ENCODE results near the gene EIF3K. TPM values are rescaled to one million over a fixed set of nuclear protein-coding genes. Genes with fewer than 3 reads are reported as not detected.
"Not testable (repeated sequence)": the region's sequence is repeated elsewhere in the genome, so short reads cannot be mapped to it uniquely, and the experiment has no call there.

The EIF3K gene
- polyA plus RNA-seq, 4 donors, result 257 to 710 (median 626) TPM

GRCh38 chr19:38602856-38603255 is 16.1 kb upstream of the EIF3K start:
- WGBS, 3 donors, result 93 to 97% (median 96%) methylated on average over 5 of the region's 5 CpGs
- H3K27ac ChIP-seq (ENCODE audit: low read depth in 1 of 3, low read length in 2 of 3); H3K9me3 ChIP-seq (ENCODE audit: control insufficient read depth in 2 of 2, insufficient read depth in 1 of 2, low read depth in 1 of 2, low read length in 1 of 2); H3K4me3 ChIP-seq (ENCODE audit: low read depth in 1 of 3, low read length in 3 of 3); H3K36me3 ChIP-seq (ENCODE audit: control insufficient read depth in 3 of 3, insufficient read depth in 2 of 3, low read depth in 1 of 3, low read length in 3 of 3); H3K4me1 ChIP-seq (ENCODE audit: control insufficient read depth in 3 of 3, insufficient read depth in 2 of 3, low read depth in 1 of 3, low read length in 2 of 3); H3K27me3 ChIP-seq (ENCODE audit: control insufficient read depth in 3 of 3, insufficient read depth in 3 of 3, low read length in 3 of 3); DNase-seq: not testable (repeated sequence)
- peak; percentile 99 for FAIRE-seq

GRCh38 chr19:38606131-38606530 is 12.9 kb upstream of the EIF3K start:
- peaks cover 0 to 2% (median 0%) of the 10 kb centered on the region in 3 donors for H3K36me3 ChIP-seq (ENCODE audit: control insufficient read depth in 3 of 3, insufficient read depth in 2 of 3, low read depth in 1 of 3, low read length in 3 of 3)
- no peak for FAIRE-seq
- no peaks in the 10 kb centered on the region for H3K9me3 ChIP-seq (ENCODE audit: control insufficient read depth in 2 of 2, insufficient read depth in 1 of 2, low read depth in 1 of 2, low read length in 1 of 2)
- DNase-seq, result no peak
- no peaks in the 10 kb centered on the region for H3K27me3 ChIP-seq (ENCODE audit: control insufficient read depth in 3 of 3, insufficient read depth in 3 of 3, low read length in 3 of 3)
- WGBS, 3 donors, result 73 to 85% (median 85%) methylated on average over 6 of the region's 6 CpGs
- no peak overlapping the region for H3K4me3 ChIP-seq (ENCODE audit: low read depth in 1 of 3, low read length in 3 of 3)
- peaks cover 0 to 2% (median 0%) of the 10 kb centered on the region in 3 donors for H3K4me1 ChIP-seq (ENCODE audit: control insufficient read depth in 3 of 3, insufficient read depth in 2 of 3, low read depth in 1 of 3, low read length in 2 of 3)
- no peak overlapping the region for H3K27ac ChIP-seq (ENCODE audit: low read depth in 1 of 3, low read length in 2 of 3)

GRCh38 chr19:38614289-38614688 is 4.7 kb upstream of the EIF3K start:
- no peak for FAIRE-seq

GRCh38 chr19:38615007-38615581 is 3.9 kb upstream of the EIF3K start:
- Histone ChIP-seq H3K9me3 (ENCODE audit: control insufficient read depth in 2 of 2, insufficient read depth in 1 of 2, low read depth in 1 of 2, low read length in 1 of 2) (no peaks in the 10 kb centered on the region), H3K27me3 (ENCODE audit: control insufficient read depth in 3 of 3, insufficient read depth in 3 of 3, low read length in 3 of 3) (no peaks in the 10 kb centered on the region), H3K36me3 (ENCODE audit: control insufficient read depth in 3 of 3, insufficient read depth in 2 of 3, low read depth in 1 of 3, low read length in 3 of 3) (peaks cover 0 to 3% (median 2%) of the 10 kb centered on the region in 3 donors), H3K27ac (ENCODE audit: low read depth in 1 of 3, low read length in 2 of 3) (no peak overlapping the region), H3K4me1 (ENCODE audit: control insufficient read depth in 3 of 3, insufficient read depth in 2 of 3, low read depth in 1 of 3, low read length in 2 of 3) (peaks cover 0 to 13% (median 0%) of the 10 kb centered on the region in 3 donors), H3K4me3 (ENCODE audit: low read depth in 1 of 3, low read length in 3 of 3) (no peak overlapping the region)
- FAIRE-seq (no peak), DNase-seq (no peak)
- WGBS, 3 donors, result 67 to 72% (median 71%) methylated on average over 7 of the region's 7 CpGs

More at GRCh38 chr19:38614289-38614688, 4.7 kb upstream of the EIF3K start:
- 46 to 71% (median 56%) methylated on average over 3 of the region's 3 CpGs for WGBS, 3 donors
- peaks cover 0 to 2% (median 0%) of the 10 kb centered on the region in 3 donors for H3K36me3 ChIP-seq (ENCODE audit: control insufficient read depth in 3 of 3, insufficient read depth in 2 of 3, low read depth in 1 of 3, low read length in 3 of 3)
- no peak overlapping the region for H3K27ac ChIP-seq (ENCODE audit: low read depth in 1 of 3, low read length in 2 of 3)
- no peak for DNase-seq
- H3K9me3 ChIP-seq (ENCODE audit: control insufficient read depth in 2 of 2, insufficient read depth in 1 of 2, low read depth in 1 of 2, low read length in 1 of 2), result no peaks in the 10 kb centered on the region
- no peaks in the 10 kb centered on the region for H3K27me3 ChIP-seq (ENCODE audit: control insufficient read depth in 3 of 3, insufficient read depth in 3 of 3, low read length in 3 of 3)
- peaks cover 0 to 10% (median 0%) of the 10 kb centered on the region in 3 donors for H3K4me1 ChIP-seq (ENCODE audit: control insufficient read depth in 3 of 3, insufficient read depth in 2 of 3, low read depth in 1 of 3, low read length in 2 of 3)
- no peak overlapping the region for H3K4me3 ChIP-seq (ENCODE audit: low read depth in 1 of 3, low read length in 3 of 3)

- Histone ChIP-seq H3K9me3 (ENCODE audit: control insufficient read depth in 2 of 2, insufficient read depth in 1 of 2, low read depth in 1 of 2, low read length in 1 of 2) (no peaks in the 10 kb centered on the region), H3K4me3 (ENCODE audit: low read depth in 1 of 3, low read length in 3 of 3) (no peak overlapping the region), H3K27ac (ENCODE audit: low read depth in 1 of 3, low read length in 2 of 3) (no peak overlapping the region), H3K27me3 (ENCODE audit: control insufficient read depth in 3 of 3, insufficient read depth in 3 of 3, low read length in 3 of 3) (no peaks in the 10 kb centered on the region), H3K4me1 (ENCODE audit: control insufficient read depth in 3 of 3, insufficient read depth in 2 of 3, low read depth in 1 of 3, low read length in 2 of 3) (peaks cover 0 to 14% (median 0%) of the 10 kb centered on the region in 3 donors), H3K36me3 (ENCODE audit: control insufficient read depth in 3 of 3, insufficient read depth in 2 of 3, low read depth in 1 of 3, low read length in 3 of 3) (peaks cover 0 to 14% (median 3%) of the 10 kb centered on the region in 3 donors)
- FAIRE-seq (no peak), DNase-seq (no peak)
- 58 to 82% (median 76%) methylated on average over 6 of the region's 6 CpGs for WGBS, 3 donors
Observed at GRCh38 chr19:38616265-38616664, 2.7 kb upstream of the EIF3K start.

- FAIRE-seq (no peak), DNase-seq (no peak)
- Histone ChIP-seq H3K4me1 (ENCODE audit: control insufficient read depth in 3 of 3, insufficient read depth in 2 of 3, low read depth in 1 of 3, low read length in 2 of 3) (peaks cover 0 to 14% (median 0%) of the 10 kb centered on the region in 3 donors), H3K9me3 (ENCODE audit: control insufficient read depth in 2 of 2, insufficient read depth in 1 of 2, low read depth in 1 of 2, low read length in 1 of 2) (no peaks in the 10 kb centered on the region), H3K36me3 (ENCODE audit: control insufficient read depth in 3 of 3, insufficient read depth in 2 of 3, low read depth in 1 of 3, low read length in 3 of 3) (peaks cover 4 to 24% (median 8%) of the 10 kb centered on the region in 3 donors), H3K27me3 (ENCODE audit: control insufficient read depth in 3 of 3, insufficient read depth in 3 of 3, low read length in 3 of 3) (no peaks in the 10 kb centered on the region), H3K4me3 (ENCODE audit: low read depth in 1 of 3, low read length in 3 of 3) (peak overlapping the region; percentile 1 to 53 (median 10)), H3K27ac (ENCODE audit: low read depth in 1 of 3, low read length in 2 of 3) (peak overlapping the region in 2 of 3 donors; percentile 37 to 75)
- WGBS, 3 donors, result 63 to 77% (median 67%) methylated on average over 9 of the region's 9 CpGs
Observed at GRCh38 chr19:38617283-38617763, 1.7 kb upstream of the EIF3K start.

GRCh38 chr19:38617764-38618589 is 1.0 kb upstream of the EIF3K start, which contains the start of gene MAP4K1:
Gene MAP4K1 (minus strand): TSS chr19:38617953. CDS start chr19:38617895, 58 bp downstream.
- WGBS, 3 donors, result 30 to 68% (median 49%) methylated on average over 28 of the region's 28 CpGs
- H3K4me3 ChIP-seq (ENCODE audit: low read depth in 1 of 3, low read length in 3 of 3), result peak within 1 kb of the TSS; percentile 52 to 99 (median 83)
- no peaks in the 10 kb centered on the region for H3K27me3 ChIP-seq (ENCODE audit: control insufficient read depth in 3 of 3, insufficient read depth in 3 of 3, low read length in 3 of 3)
- DNase-seq, result peak; percentile 43 to 52
- H3K4me1 ChIP-seq (ENCODE audit: control insufficient read depth in 3 of 3, insufficient read depth in 2 of 3, low read depth in 1 of 3, low read length in 2 of 3), result peaks cover 0 to 14% (median 0%) of the 10 kb centered on the region in 3 donors
- no peak for FAIRE-seq
- H3K9me3 ChIP-seq (ENCODE audit: control insufficient read depth in 2 of 2, insufficient read depth in 1 of 2, low read depth in 1 of 2, low read length in 1 of 2), result no peaks in the 10 kb centered on the region
- H3K27ac ChIP-seq (ENCODE audit: low read depth in 1 of 3, low read length in 2 of 3), result peak within 1 kb of the TSS; percentile 37 to 75 (median 65)
- H3K36me3 ChIP-seq (ENCODE audit: control insufficient read depth in 3 of 3, insufficient read depth in 2 of 3, low read depth in 1 of 3, low read length in 3 of 3), result peaks cover 4 to 26% (median 8%) of the 10 kb centered on the region in 3 donors

- no peaks in the 10 kb centered on the region for H3K9me3 ChIP-seq (ENCODE audit: control insufficient read depth in 2 of 2, insufficient read depth in 1 of 2, low read depth in 1 of 2, low read length in 1 of 2)
- 6 to 14% (median 11%) methylated on average over 21 of the region's 21 CpGs for WGBS, 3 donors
- H3K27me3 ChIP-seq (ENCODE audit: control insufficient read depth in 3 of 3, insufficient read depth in 3 of 3, low read length in 3 of 3), result no peaks in the 10 kb centered on the region
- H3K4me3 ChIP-seq (ENCODE audit: low read depth in 1 of 3, low read length in 3 of 3), result peak overlapping the region; percentile 52 to 99 (median 83)
- peaks cover 0 to 14% (median 0%) of the 10 kb centered on the region in 3 donors for H3K4me1 ChIP-seq (ENCODE audit: control insufficient read depth in 3 of 3, insufficient read depth in 2 of 3, low read depth in 1 of 3, low read length in 2 of 3)
- peak overlapping the region; percentile 61 to 88 (median 77) for H3K27ac ChIP-seq (ENCODE audit: low read depth in 1 of 3, low read length in 2 of 3)
- no peak for DNase-seq
- H3K36me3 ChIP-seq (ENCODE audit: control insufficient read depth in 3 of 3, insufficient read depth in 2 of 3, low read depth in 1 of 3, low read length in 3 of 3), result peaks cover 8 to 37% (median 8%) of the 10 kb centered on the region in 3 donors
- no peak for FAIRE-seq
Observed at GRCh38 chr19:38619361-38620174, 580 bp downstream of the EIF3K start.
